ENCODE measurements around the gene C1GALT1.

GRCh38 chr7:7164591-7164990 lies 17.8 kb upstream of the C1GALT1 start:
- TF ChIP-seq, protein P1, sequence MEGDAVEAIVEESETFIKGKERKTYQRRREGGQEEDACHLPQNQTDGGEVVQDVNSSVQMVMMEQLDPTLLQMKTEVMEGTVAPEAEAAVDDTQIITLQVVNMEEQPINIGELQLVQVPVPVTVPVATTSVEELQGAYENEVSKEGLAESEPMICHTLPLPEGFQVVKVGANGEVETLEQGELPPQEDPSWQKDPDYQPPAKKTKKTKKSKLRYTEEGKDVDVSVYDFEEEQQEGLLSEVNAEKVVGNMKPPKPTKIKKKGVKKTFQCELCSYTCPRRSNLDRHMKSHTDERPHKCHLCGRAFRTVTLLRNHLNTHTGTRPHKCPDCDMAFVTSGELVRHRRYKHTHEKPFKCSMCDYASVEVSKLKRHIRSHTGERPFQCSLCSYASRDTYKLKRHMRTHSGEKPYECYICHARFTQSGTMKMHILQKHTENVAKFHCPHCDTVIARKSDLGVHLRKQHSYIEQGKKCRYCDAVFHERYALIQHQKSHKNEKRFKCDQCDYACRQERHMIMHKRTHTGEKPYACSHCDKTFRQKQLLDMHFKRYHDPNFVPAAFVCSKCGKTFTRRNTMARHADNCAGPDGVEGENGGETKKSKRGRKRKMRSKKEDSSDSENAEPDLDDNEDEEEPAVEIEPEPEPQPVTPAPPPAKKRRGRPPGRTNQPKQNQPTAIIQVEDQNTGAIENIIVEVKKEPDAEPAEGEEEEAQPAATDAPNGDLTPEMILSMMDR (IDR thresholded peaks at IDR 0.05), result no peak
- no peak for TF ChIP-seq POLR2AphosphoS5 (IDR thresholded peaks at IDR 0.05; ENCODE audit: insufficient read depth in 1 of 2, low read depth in 1 of 2)
- no peak for TF ChIP-seq POLR2A (IDR thresholded peaks at IDR 0.05)

Measured in vagina (tissue), 2 donors.